Measurements from ENCODE around the gene SFXN1.
"Not testable (repeated sequence)": the region's sequence is repeated elsewhere in the genome, so short reads cannot be mapped to it uniquely, and the experiment has no call there.

Gene SFXN1

GRCh38 chr5:175501759-175502158 is 23.4 kb downstream of the SFXN1 start:
- no peak for DNase-seq

- not testable (repeated sequence) for DNase-seq
Observed at GRCh38 chr5:175507671-175508070, 29.3 kb downstream of the SFXN1 start.

- DNase-seq, result no peak
Observed at GRCh38 chr5:175508896-175509295, 30.5 kb downstream of the SFXN1 start.

- DNase-seq, result no peak
Observed at GRCh38 chr5:175513297-175513696, 34.9 kb downstream of the SFXN1 start.

- DNase-seq, result no peak
Observed at GRCh38 chr5:175513726-175514125, 35.4 kb downstream of the SFXN1 start.

GRCh38 chr5:175516933-175517823 is 38.8 kb downstream of the SFXN1 start:
- no peak for DNase-seq

- DNase-seq, result no peak
Observed at GRCh38 chr5:175517824-175518450, 39.6 kb downstream of the SFXN1 start.

GRCh38 chr5:175519006-175519405 is 40.6 kb downstream of the SFXN1 start:
- DNase-seq, result no peak

- DNase-seq, result no peak
Observed at GRCh38 chr5:175520321-175520720, 42.0 kb downstream of the SFXN1 start.

- no peak for DNase-seq
Observed at GRCh38 chr5:175520873-175521272, 42.5 kb downstream of the SFXN1 start.

- no peak for DNase-seq
Observed at GRCh38 chr5:175521313-175521833, 43.0 kb downstream of the SFXN1 start.

GRCh38 chr5:175523292-175523691 is 44.9 kb downstream of the SFXN1 start:
- no peak for DNase-seq

- no peak for DNase-seq
Observed at GRCh38 chr5:175524211-175524610, 45.9 kb downstream of the SFXN1 start.

- no peak for DNase-seq
Observed at GRCh38 chr5:175526691-175527090, 48.3 kb downstream of the SFXN1 start.

- no peak for DNase-seq
Observed at GRCh38 chr5:175531361-175531760, 53.0 kb downstream of the SFXN1 start.

GRCh38 chr5:175534070-175534932 is 55.9 kb downstream of the SFXN1 start:
- DNase-seq, result peak; percentile 70

- not testable (repeated sequence) for DNase-seq
Observed at GRCh38 chr5:175535331-175535730, 57.0 kb downstream of the SFXN1 start.

GRCh38 chr5:175535796-175536195 is 57.4 kb downstream of the SFXN1 start:
- DNase-seq, result no peak

GRCh38 chr5:175538576-175538975 is 60.2 kb downstream of the SFXN1 start:
- no peak for DNase-seq

GRCh38 chr5:175539936-175540335 is 61.6 kb downstream of the SFXN1 start:
- no peak for DNase-seq

GRCh38 chr5:175541264-175541663 is 62.9 kb downstream of the SFXN1 start:
- no peak for DNase-seq

- no peak for DNase-seq
Observed at GRCh38 chr5:175542232-175542965, 64.0 kb downstream of the SFXN1 start.

- DNase-seq, result no peak
Observed at GRCh38 chr5:175542966-175543235, 64.5 kb downstream of the SFXN1 start.
